HUES6 (cell line): Measurements from ENCODE around the gene SF3B4.
"Not testable (repeated sequence)": the region's sequence is repeated elsewhere in the genome, so short reads cannot be mapped to it uniquely, and the experiment has no call there.

Experiments
- H3K27ac ChIP-seq: 2 replicates; pipeline ENCODE4 v1.7.0; 2013; ENCODE audit warnings: low read depth, mild to moderate bottlenecking, low read length, inconsistent platforms
- H3K27me3 ChIP-seq: 2 replicates; pipeline ENCODE4 v1.6.1; 2013; ENCODE audit warnings: low read length; ENCODE audit not compliant: control insufficient read depth, insufficient read depth
- H3K36me3 ChIP-seq: 2 replicates; pipeline ENCODE4 v1.6.1; 2013; ENCODE audit warnings: low read length; ENCODE audit not compliant: control insufficient read depth, insufficient read depth
- H3K4me1 ChIP-seq: 2 replicates; pipeline ENCODE4 v1.6.1; 2013; ENCODE audit warnings: low read length; ENCODE audit not compliant: control insufficient read depth, insufficient read depth
- H3K4me3 ChIP-seq: 2 replicates; pipeline ENCODE4 v1.5.1; 2013; ENCODE audit warnings: low read depth, low read length
- H3K9ac ChIP-seq: one replicate; pipeline ENCODE4 v1.6.1; 2013; ENCODE audit warnings: mild to moderate bottlenecking, low read length
- H3K9me3 ChIP-seq: 2 replicates; pipeline ENCODE4 v1.6.1; 2013; ENCODE audit warnings: low read depth, low read length; ENCODE audit not compliant: control insufficient read depth, insufficient read depth

SF3B4 gene

DNA sequence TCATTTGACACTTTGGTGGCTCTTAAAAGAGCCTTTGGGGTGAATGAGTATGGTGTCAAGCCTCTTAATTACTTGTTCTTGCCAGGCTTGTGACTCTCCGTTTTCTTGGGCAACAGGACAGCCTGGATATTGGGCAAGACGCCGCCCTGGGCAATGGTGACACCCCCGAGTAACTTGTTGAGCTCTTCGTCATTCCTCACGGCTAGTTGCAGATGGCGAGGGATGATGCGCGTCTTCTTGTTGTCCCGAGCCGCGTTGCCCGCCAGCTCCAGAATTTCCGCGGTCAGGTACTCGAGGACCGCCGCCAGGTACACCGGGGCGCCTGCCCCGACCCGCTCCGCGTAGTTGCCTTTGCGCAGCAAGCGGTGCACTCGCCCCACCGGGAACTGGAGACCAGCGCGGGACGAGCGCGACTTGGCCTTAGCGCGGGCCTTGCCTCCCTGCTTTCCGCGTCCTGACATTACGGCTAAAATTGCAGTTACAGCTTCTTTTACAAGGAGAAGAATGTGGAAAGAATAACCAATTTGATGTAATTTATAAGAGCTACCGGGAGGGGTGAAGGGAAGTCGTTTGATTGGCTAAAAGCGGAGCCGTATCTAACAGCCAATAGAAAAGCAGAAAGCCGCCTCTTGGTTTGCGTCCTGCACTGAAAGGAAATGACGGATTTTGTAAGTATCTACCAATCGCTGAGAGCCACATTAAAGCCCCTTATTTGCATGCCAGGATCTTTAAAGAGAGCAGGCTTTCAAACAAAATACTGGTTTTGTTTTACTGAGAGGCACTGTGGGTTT lies 40.0 kb downstream of the SF3B4 start:
- peak overlapping the region; percentile 67 for H3K4me3 ChIP-seq
- no peaks in the 10 kb centered on the region for H3K9me3 ChIP-seq
- H3K27ac ChIP-seq, result peak overlapping the region; percentile 94
- H3K4me1 ChIP-seq, result peaks cover 14% of the 10 kb centered on the region
- H3K9ac ChIP-seq, result peak overlapping the region; percentile 93
- no peaks in the 10 kb centered on the region for H3K27me3 ChIP-seq
- no peaks in the 10 kb centered on the region for H3K36me3 ChIP-seq

DNA sequence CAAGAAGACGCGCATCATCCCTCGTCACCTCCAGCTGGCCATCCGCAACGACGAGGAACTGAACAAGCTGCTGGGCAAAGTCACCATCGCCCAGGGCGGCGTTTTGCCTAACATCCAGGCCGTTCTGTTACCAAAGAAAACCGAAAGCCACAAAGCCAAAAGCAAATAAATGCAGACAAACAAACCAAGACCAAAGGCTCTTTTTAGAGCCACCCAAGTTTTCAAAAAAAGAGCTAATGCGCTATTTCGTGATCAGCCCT lies 40.5 kb downstream of the SF3B4 start:
- not testable (repeated sequence) for H3K36me3 ChIP-seq, H3K27me3 ChIP-seq, H3K9me3 ChIP-seq
- peaks cover 14% of the 10 kb centered on the region for H3K4me1 ChIP-seq
- peak overlapping the region; percentile 93 for H3K9ac ChIP-seq
- H3K27ac ChIP-seq, result peak overlapping the region; percentile 94
- peak overlapping the region; percentile 67 for H3K4me3 ChIP-seq

DNA sequence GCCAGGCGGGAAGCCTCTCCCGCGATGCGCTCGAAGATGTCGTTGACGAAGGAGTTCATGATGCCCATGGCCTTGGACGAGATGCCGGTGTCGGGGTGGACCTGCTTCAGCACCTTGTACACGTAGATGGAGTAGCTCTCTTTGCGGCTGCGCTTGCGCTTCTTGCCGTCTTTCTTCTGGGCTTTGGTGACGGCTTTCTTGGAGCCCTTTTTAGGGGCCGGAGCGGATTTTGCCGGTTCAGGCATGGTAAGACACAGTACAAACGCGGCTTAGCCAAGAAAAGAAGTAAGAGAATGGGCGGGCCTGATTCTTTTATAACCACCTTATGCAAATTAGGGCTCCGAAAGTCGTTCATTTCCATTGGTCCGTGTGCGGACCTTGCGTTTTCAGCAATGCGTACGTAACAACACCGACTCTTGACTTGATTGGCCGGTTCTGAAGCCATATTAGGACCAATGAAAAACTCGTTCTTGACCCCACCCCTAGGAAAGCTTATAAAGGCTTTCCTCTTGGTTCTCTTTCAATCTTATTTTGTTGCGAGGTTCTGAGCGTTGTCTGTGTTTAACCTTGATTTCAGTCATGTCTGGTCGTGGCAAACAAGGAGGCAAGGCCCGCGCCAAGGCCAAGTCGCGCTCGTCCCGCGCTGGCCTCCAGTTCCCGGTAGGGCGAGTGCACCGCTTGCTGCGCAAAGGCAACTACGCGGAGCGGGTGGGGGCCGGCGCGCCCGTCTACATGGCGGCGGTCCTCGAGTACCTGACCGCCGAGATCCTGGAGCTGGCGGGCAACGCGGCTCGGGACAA lies 41.0 kb downstream of the SF3B4 start:
- Histone ChIP-seq H3K9me3 (no peaks in the 10 kb centered on the region), H3K27me3 (no peaks in the 10 kb centered on the region), H3K36me3 (no peaks in the 10 kb centered on the region), H3K27ac (peak overlapping the region; percentile 94), H3K4me1 (peaks cover 14% of the 10 kb centered on the region), H3K9ac (peak overlapping the region; percentile 93), H3K4me3 (peak overlapping the region; percentile 67)

DNA sequence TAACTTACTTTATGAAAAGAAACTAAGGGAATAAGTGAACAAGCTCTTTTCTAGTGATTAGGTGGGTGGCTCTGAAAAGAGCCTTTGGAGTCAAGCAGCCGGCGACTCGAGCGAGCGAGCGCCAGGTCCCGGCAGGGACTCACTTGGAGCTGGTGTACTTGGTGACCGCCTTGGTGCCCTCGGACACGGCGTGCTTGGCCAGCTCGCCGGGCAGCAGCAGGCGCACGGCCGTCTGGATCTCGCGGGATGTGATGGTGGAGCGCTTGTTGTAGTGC lies 41.5 kb downstream of the SF3B4 start:
- peak overlapping the region; percentile 83 for H3K27ac ChIP-seq
- not testable (repeated sequence) for H3K27me3 ChIP-seq, H3K9me3 ChIP-seq, H3K36me3 ChIP-seq
- peak overlapping the region; percentile 67 for H3K4me3 ChIP-seq
- H3K4me1 ChIP-seq, result peaks cover 14% of the 10 kb centered on the region
- peak overlapping the region; percentile 93 for H3K9ac ChIP-seq

DNA sequence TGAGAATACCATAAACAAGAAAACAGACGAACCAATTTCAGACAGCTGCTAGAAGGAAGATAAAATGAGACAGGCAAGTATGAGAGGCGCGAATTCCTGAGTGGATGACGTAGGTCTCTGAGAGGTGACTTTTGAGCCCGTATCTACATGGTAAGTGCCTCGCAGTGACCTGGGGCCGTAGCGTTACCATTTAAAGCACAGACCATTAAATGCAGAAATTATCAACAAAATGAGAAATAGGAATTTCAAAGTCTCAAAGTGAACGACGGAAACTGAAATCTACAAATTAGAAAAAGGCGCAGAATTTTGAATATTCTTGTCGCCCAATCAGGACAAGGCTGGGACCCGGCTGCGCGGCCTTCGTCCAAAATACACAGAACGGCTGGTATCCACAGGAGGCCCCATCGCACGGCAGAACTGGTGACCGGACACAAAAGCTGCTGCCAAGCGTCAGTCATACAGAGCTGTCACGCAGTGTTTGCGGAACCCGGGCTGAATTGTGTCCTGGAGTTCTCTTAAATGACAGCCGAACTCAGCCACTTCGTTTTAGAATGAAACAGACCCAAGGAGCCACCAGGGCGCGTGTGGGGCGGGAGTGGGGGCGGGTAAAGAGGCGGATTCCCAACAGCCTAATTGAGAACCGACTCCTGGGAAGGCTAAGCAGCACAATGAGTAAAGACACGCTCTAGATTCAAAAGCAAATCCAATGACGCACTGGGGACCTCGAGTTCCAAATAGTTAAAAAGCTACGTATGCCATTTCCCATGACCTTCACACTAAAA lies 42.1 kb downstream of the SF3B4 start:
- peak overlapping the region; percentile 93 for H3K9ac ChIP-seq
- H3K4me3 ChIP-seq, result peak overlapping the region; percentile 67
- peaks cover 14% of the 10 kb centered on the region for H3K4me1 ChIP-seq
- no peaks in the 10 kb centered on the region for H3K27me3 ChIP-seq
- no peaks in the 10 kb centered on the region for H3K9me3 ChIP-seq
- peak overlapping the region; percentile 83 for H3K27ac ChIP-seq
- no peaks in the 10 kb centered on the region for H3K36me3 ChIP-seq

DNA sequence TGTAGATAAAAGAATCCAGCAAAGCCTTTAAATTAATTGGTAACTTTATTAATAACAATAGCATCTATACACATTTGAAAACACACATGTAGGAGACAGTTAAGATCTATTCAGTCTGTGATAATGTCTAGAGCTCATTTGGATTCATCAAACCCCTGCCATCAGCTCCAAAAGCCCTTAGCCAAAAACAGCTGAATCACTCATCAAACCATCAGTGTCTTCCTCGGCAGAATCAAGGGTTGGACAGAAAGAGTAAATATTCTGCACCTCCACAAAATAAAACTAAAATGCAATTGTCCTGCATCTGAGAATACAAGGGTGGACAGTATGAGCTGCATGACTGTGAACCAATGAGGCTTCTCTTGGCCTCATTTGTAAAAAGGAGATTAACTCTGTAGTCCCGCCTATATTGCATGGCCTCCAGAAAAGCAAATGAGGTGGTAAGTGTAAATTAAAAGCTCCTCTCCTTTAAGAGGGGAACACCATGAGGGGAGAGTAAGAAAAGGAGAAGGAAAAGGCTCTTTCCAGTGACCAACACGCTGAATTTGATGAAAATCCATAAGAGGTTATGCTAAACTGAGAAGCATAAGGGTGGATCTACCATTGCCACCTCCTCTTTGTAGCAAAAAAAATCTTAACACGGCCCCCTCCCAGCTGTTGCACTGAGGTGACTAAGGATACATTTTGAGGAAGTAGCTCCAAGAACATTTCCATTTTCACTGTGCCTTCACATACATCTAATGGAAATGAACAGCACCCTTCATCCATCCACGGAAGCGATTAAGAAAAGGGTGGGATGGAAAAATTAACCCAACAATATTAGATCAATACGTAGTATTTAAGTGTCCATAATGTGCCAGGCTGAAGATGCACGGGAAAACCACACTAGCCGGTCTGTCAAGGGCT lies 42.9 kb downstream of the SF3B4 start:
- Histone ChIP-seq H3K4me3 (peak overlapping the region; percentile 67), H3K4me1 (peaks cover 14% of the 10 kb centered on the region), H3K9me3 (no peaks in the 10 kb centered on the region), H3K27me3 (no peaks in the 10 kb centered on the region), H3K36me3 (no peaks in the 10 kb centered on the region), H3K27ac (peak overlapping the region; percentile 83; the same call in 1 of the 2 replicates), H3K9ac (peak overlapping the region; percentile 93)

DNA sequence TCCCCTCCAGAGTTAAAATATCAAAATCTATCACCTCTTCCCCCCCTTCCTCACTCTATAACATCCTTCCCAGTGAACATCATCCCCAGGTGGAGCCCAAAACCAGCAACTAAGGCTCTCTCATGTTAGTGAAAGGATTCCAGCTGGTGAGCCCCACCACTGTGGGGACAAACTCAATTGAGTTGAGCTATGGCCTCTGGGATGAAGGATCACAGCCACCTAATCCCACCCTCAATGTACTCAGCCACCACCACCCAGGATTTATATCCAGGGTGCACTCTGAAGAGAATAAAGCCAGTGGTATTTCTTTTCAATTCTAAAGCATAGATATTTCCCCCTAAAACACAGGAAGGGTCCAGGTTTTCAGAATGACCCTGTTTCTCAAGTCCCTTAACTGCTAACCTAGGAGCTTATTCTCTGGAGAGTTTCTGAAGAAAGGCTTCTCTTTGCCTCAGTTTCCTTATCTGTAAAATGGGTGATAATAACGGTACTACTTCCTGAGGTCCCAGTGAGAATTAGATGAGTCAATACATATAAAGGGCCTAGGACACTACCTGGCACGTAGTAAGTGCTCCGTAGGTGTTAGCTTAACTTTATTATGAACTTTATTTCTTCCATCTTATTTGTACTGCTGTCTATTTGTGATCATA lies 43.9 kb downstream of the SF3B4 start:
- Histone ChIP-seq H3K4me3 (no peak overlapping the region), H3K9ac (no peak overlapping the region), H3K27ac (no peak overlapping the region), H3K4me1 (peaks cover 14% of the 10 kb centered on the region), H3K9me3 (no peaks in the 10 kb centered on the region), H3K27me3 (no peaks in the 10 kb centered on the region), H3K36me3 (no peaks in the 10 kb centered on the region)

DNA sequence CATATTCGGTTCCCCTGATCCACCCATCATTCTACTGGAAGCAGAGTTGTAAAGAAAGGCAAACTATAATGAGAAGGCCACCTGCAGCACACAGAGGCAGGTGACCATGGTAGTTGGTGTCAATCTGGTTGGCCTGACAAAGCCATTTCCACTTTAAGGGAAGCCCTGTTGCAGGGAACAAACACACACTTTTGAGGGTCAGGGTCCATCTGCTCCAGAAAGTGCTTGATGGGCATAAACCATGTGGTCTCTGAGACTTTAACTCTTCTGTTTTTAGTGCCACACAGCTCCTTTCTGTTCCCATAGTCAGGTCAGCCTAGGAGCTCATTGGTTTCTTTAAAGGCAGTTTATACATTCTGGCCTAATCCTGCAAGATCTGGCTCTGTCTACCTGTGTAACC lies 45.7 kb downstream of the SF3B4 start:
- Histone ChIP-seq H3K4me3 (no peak overlapping the region), H3K27ac (no peak overlapping the region), H3K9ac (no peak overlapping the region), H3K4me1 (peaks cover 14% of the 10 kb centered on the region), H3K9me3 (no peaks in the 10 kb centered on the region), H3K36me3 (no peaks in the 10 kb centered on the region), H3K27me3 (no peaks in the 10 kb centered on the region)

DNA sequence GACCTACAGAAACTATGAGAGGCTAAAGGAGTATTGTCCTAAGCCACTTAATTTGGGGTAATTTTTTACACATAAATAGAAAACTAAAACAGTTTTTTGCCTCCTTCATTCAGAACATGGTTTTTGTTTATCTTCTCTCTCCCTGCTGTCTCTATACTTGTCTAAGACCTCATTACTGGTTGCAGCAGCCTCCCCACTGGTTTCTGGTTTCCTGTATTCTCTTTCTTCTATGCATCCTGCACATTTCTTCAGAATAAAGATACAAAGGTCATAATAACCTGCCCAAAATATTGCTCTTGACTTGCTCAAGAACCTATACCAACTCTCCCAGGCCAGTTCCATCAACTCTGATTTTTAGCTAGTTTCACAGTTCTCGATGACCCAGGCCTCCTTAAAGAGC lies 48.0 kb downstream of the SF3B4 start:
- Histone ChIP-seq H3K4me3 (no peak overlapping the region), H3K9ac (no peak overlapping the region), H3K27ac (no peak overlapping the region), H3K9me3 (no peaks in the 10 kb centered on the region), H3K36me3 (no peaks in the 10 kb centered on the region), H3K27me3 (no peaks in the 10 kb centered on the region), H3K4me1 (peaks cover 6% of the 10 kb centered on the region)

DNA sequence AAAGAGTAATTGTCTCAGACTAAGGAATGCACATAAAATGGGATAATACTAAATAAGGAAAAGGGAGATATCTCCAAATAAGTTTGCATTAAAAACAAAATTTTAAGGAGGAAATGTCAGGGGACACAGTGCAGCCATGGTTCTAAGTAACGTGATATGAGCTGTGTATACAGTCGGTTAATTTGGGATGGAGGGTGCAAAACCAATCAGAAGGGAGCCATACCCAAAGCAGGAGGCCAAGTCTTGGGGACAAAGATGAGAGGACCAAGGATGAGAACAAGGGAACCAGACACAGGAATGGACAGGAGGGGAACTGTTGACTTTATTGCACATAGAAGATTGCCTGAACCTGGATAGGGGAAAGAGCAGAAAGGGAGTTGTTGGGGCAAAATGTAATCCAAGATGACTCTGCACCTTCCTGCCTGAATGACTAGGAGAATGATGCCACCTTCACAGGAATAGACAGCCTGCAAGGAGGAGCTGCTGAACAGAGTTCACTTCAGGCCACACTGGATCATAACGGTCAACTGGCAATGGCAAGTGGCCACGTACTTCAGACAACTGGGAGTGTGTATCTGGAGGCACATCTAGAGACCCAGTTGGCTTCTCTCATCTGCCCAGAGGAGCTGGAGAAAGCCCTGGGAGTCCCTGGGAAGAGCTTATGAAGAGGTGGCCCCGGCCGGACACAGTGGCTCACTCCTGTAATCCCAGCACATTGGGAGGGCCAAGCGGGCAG lies 50.2 kb downstream of the SF3B4 start:
- H3K27ac ChIP-seq, result no peak overlapping the region
- no peaks in the 10 kb centered on the region for H3K27me3 ChIP-seq
- H3K9me3 ChIP-seq, result no peaks in the 10 kb centered on the region
- H3K36me3 ChIP-seq, result no peaks in the 10 kb centered on the region
- H3K9ac ChIP-seq, result no peak overlapping the region
- no peaks in the 10 kb centered on the region for H3K4me1 ChIP-seq
- H3K4me3 ChIP-seq, result no peak overlapping the region
